Stomach (tissue), 4 donors: ENCODE measurements around the gene CLEC11A.

Source experiments
- CTCF ChIP-seq, 7 experiments: fragments of 450-650 bp in 4 of 7; fragments of 200-600 bp in 3 of 7; sonication (generic) in 3 of 7; IDR thresholded peaks; one replicate each; pipeline ENCODE4 v1.5.1; 2016 to 2019; ENCODE audit warnings: antibody characterized with exemption in 7 of 7, control low read depth in 2 of 7, mild to moderate bottlenecking in 1 of 7
- POLR2A ChIP-seq, 4 donors: fragments of 450-650 bp; IDR thresholded peaks; one replicate each; pipeline ENCODE4 v1.6.1; 2016; ENCODE audit warnings: antibody characterized with exemption in 4 of 4, control low read depth in 2 of 4, mild to moderate bottlenecking in 1 of 4, moderate library complexity in 1 of 4

GRCh38 chr19:50694815-50695145, 28.4 kb upstream of the CLEC11A start:
- TF ChIP-seq CTCF (IDR thresholded peaks at IDR 0.05) (no peak), POLR2A (IDR thresholded peaks at IDR 0.05) (no peak)
